Left ventricle myocardium inferior (tissue), 1 donor: ENCODE measurements around the gene KIRREL3. TPM values are rescaled to one million over a fixed set of nuclear protein-coding genes. Genes with fewer than 3 reads are reported as not detected.

Experiments
- DNase-seq: peaks from one replicate; pipeline ENCODE4 v3.0.0-alpha.2; 2020
- H3K27ac ChIP-seq: fragments of 200-600 bp; replicated peaks from 2 replicates; pipeline ENCODE4 v1.8.0; 2021
- H3K27me3 ChIP-seq: fragments of 200-600 bp; 2 replicates; pipeline ENCODE4 v1.8.0; 2021; ENCODE audit warnings: low read depth
- H3K36me3 ChIP-seq: fragments of 200-600 bp; 2 replicates; pipeline ENCODE4 v1.8.0; 2021
- H3K4me1 ChIP-seq: fragments of 200-600 bp; 2 replicates; pipeline ENCODE4 v1.8.0; 2021
- H3K4me3 ChIP-seq: fragments of 200-600 bp; 2 replicates; pipeline ENCODE4 v1.8.0; 2021; ENCODE audit warnings: mild to moderate bottlenecking, moderate library complexity
- H3K9me3 ChIP-seq: fragments of 200-600 bp; replicated peaks from 2 replicates; pipeline ENCODE4 v1.8.0; 2021
- intact Hi-C: fragments of 100-400 bp; cut with micrococcal nuclease; formaldehyde crosslinking; loops from one replicate; pipeline ENCODE4 v1.11.0; 2022
- total RNA-seq: library from RNA; stranded (reverse); fragmentation: NEBNext Ultra II Directional; extraction: Animal tissue kit (Norgen Biotek cat#: 25700); gene quantifications from one replicate; pipeline ENCODE4 v1.2.1, GENCODE V29; 2021
- TF ChIP-seq, protein P1 (sequence below): fragments of 200-600 bp; IDR thresholded peaks from 2 replicates; pipeline ENCODE4 v1.8.0; 2021; ENCODE audit warnings: antibody characterized with exemption, mild to moderate bottlenecking, borderline replicate concordance
- donor health status: DM: no; HTN: yes; CAD: no; lungs with severe emphysema.

Gene KIRREL3
- total RNA-seq, 1 donor from 2014 or later, result 0.74 TPM

DNA sequence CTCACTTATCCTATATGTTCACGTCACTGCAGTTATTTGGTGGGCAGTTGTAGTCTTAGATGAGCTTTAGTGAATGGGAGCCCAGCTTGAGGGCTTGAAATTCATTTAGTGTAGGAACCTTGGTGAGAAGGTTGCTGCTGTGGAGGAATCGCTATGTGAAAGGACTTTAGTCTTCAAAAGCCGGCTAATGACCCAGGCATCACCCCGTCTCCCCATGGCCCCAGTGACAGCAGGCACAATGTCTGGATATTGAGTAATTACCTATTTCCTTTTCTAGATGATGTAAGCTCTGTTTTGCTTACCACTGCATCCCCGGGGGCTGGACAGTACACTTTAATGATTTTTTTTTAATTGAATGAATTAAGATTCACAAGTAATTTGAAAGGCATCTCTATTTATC lies 361.9 kb downstream of the KIRREL3 start:
- H3K9me3 ChIP-seq, result no peaks in the 10 kb centered on the region
- intact Hi-C loops, result no loop called here
- H3K36me3 ChIP-seq, result no peaks in the 10 kb centered on the region
- no peaks in the 10 kb centered on the region for H3K4me1 ChIP-seq
- TF ChIP-seq, protein P1, sequence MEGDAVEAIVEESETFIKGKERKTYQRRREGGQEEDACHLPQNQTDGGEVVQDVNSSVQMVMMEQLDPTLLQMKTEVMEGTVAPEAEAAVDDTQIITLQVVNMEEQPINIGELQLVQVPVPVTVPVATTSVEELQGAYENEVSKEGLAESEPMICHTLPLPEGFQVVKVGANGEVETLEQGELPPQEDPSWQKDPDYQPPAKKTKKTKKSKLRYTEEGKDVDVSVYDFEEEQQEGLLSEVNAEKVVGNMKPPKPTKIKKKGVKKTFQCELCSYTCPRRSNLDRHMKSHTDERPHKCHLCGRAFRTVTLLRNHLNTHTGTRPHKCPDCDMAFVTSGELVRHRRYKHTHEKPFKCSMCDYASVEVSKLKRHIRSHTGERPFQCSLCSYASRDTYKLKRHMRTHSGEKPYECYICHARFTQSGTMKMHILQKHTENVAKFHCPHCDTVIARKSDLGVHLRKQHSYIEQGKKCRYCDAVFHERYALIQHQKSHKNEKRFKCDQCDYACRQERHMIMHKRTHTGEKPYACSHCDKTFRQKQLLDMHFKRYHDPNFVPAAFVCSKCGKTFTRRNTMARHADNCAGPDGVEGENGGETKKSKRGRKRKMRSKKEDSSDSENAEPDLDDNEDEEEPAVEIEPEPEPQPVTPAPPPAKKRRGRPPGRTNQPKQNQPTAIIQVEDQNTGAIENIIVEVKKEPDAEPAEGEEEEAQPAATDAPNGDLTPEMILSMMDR, result no peak
- H3K4me3 ChIP-seq, result no peak overlapping the region
- H3K27me3 ChIP-seq, result peaks cover 58% of the 10 kb centered on the region
- no peak overlapping the region for H3K27ac ChIP-seq
- DNase-seq, result no peak

DNA sequence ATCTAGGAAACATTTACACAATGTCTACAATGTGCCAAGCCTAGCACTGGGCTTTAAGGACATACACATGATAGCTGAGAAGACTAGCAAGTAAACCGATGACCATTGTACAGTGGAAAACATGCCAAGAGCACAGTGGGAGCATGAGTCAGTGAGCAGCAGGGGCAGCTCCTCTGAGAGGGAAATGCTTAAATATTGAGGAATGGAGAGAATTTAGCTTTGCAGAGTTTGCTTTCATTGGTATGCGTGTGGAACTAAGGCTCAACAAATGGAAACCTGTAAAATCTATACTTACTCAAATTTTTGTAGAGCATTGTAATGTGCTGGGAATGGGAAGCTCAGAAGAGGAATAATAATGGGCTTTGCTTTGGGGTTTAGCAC lies 362.8 kb downstream of the KIRREL3 start:
- no peak overlapping the region for H3K4me3 ChIP-seq
- no peaks in the 10 kb centered on the region for H3K36me3 ChIP-seq
- no peaks in the 10 kb centered on the region for H3K9me3 ChIP-seq
- intact Hi-C loops, result no loop called here
- H3K27me3 ChIP-seq, result peaks cover 55% of the 10 kb centered on the region
- DNase-seq, result no peak
- TF ChIP-seq, protein P1, result no peak
- H3K4me1 ChIP-seq, result no peaks in the 10 kb centered on the region
- no peak overlapping the region for H3K27ac ChIP-seq

DNA sequence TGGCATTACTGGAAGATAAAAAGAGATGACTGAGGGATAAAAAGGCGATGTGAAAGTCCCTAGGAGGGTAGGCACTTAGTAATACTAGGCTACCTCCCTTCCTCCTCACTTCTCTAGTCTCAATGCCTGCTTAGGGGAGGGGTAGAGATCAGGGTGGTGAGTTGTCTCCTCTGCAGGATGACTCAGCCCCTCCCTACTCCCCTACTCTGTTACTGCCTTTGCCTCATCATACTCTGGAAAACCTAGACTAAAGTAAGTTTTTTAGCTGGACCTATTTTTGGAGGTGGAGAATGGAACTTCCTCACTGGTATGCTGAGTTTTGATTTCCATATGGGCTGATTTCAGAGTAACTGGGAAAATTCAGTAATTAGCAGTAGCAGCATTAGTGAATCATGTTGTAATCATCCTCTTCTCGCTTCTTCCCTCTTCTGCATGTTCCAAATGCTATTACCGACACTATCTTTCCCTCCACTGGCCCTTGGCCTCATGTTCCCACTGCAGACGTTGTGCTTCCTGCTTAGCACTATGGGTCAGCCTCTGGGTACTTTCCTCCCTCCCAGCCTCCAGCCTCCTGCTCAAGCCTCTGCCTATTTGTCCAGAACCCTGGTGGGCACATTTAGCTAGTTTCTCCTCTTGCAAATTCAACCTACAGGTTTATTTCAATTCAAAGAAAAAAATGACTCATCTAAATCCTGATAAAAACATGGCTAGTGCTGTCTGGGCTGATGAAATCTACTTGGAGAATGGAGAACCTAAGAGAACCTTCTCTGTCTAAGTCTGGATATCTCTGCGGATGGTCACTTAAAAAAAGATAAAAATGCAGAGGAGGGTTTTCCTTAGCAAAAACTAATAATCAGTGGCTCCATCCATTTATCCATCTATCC lies 363.4 kb downstream of the KIRREL3 start:
- Histone ChIP-seq H3K27ac (no peak overlapping the region), H3K4me3 (no peak overlapping the region), H3K27me3 (peaks cover 54% of the 10 kb centered on the region), H3K4me1 (no peaks in the 10 kb centered on the region), H3K36me3 (no peaks in the 10 kb centered on the region), H3K9me3 (no peaks in the 10 kb centered on the region)
- TF ChIP-seq, protein P1, result no peak
- intact Hi-C loops, result no loop called here
- no peak for DNase-seq

DNA sequence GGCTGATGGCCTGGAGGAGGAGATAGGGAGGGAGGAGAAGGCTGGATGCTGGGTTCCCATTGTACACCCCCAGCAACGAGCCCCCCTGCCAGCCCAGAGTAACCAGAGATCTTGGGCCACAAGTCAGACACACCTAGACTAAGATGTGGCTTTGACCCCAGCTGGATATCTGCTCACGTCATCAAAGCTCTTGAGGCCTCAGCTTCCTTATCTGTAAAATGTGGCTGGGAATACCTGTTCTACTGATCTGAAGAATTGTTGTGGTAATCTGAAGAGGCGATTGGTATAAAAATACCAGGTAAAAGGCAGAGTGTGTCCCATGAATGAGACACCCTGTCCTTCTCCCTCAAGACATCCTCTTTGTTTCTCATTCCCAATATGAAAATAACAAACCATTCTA lies 365.1 kb downstream of the KIRREL3 start:
- Histone ChIP-seq H3K36me3 (no peaks in the 10 kb centered on the region), H3K4me3 (no peak overlapping the region), H3K27ac (no peak overlapping the region), H3K4me1 (no peaks in the 10 kb centered on the region), H3K9me3 (no peaks in the 10 kb centered on the region), H3K27me3 (peaks cover 67% of the 10 kb centered on the region)
- intact Hi-C loops, result no loop called here
- TF ChIP-seq, protein P1, result no peak
- no peak for DNase-seq

DNA sequence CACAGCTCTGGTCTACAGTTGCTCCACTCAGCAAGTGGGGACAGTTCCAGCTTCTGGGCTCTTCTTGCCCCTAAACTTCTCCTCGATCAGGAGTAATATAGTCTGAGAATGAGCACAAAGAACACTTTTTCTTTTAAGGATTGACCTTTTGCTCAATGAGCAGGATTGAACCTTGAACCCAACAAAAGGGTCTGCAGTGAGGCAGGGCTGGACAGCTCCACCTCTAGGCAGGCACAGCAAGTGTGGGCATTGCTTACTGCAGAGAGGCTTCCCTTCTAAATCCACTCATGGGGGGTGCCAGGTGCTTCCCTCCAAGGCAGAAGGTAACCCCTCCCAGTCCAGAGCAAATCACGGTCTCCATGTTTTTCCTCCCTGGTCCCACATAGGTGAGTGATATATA lies 365.6 kb downstream of the KIRREL3 start:
- no peak overlapping the region for H3K27ac ChIP-seq
- no peaks in the 10 kb centered on the region for H3K9me3 ChIP-seq
- TF ChIP-seq, protein P1, result no peak
- intact Hi-C loops, result no loop called here
- no peaks in the 10 kb centered on the region for H3K4me1 ChIP-seq
- H3K36me3 ChIP-seq, result no peaks in the 10 kb centered on the region
- peaks cover 67% of the 10 kb centered on the region for H3K27me3 ChIP-seq
- no peak overlapping the region for H3K4me3 ChIP-seq
- no peak for DNase-seq
